Measurements from ENCODE around the gene FITM2. TPM values are rescaled to one million over a fixed set of nuclear protein-coding genes. Genes with fewer than 3 reads are reported as not detected.
"Not testable (repeated sequence)": the region's sequence is repeated elsewhere in the genome, so short reads cannot be mapped to it uniquely, and the experiment has no call there.

The FITM2 gene
- polyA plus RNA-seq, 2 of the 4 experiments (the other 2 are of a cell fraction) = 13.1 to 15.4 TPM

DNA sequence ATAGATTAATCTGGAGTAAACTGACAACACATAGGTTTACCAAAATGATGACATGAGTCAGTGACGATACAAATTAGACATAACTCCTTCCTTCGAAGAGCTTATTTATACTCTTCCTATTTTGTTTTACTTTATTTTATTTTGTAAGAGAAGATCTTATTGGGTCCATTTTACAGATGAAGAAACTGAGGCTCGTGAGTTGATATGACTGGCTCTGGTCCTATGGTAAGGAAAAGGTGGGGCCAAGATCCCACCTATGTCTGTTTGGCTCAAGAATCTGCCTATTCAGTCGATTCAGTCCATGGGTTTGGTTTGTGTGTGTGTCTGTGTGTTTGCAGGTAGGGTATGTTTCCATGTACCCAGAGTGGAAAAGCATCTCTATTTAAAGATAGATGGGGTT lies 17.4 kb upstream of the FITM2 start (continued):
- TF ChIP-seq, protein P1, sequence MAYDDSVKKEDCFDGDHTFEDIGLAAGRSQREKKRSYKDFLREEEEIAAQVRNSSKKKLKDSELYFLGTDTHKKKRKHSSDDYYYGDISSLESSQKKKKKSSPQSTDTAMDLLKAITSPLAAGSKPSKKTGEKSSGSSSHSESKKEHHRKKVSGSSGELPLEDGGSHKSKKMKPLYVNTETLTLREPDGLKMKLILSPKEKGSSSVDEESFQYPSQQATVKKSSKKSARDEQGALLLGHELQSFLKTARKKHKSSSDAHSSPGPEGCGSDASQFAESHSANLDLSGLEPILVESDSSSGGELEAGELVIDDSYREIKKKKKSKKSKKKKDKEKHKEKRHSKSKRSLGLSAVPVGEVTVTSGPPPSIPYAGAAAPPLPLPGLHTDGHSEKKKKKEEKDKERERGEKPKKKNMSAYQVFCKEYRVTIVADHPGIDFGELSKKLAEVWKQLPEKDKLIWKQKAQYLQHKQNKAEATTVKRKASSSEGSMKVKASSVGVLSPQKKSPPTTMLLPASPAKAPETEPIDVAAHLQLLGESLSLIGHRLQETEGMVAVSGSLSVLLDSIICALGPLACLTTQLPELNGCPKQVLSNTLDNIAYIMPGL (CRISPR knock-in tag; IDR thresholded peaks at IDR 0.05; ENCODE audit: borderline replicate concordance) = no peak
- TF ChIP-seq PHF8 (IDR thresholded peaks at IDR 0.05; ENCODE audit: borderline replicate concordance, low read depth) = no peak
- TF ChIP-seq HEYL (CRISPR knock-in tag; IDR thresholded peaks at IDR 0.05) = no peak

DNA sequence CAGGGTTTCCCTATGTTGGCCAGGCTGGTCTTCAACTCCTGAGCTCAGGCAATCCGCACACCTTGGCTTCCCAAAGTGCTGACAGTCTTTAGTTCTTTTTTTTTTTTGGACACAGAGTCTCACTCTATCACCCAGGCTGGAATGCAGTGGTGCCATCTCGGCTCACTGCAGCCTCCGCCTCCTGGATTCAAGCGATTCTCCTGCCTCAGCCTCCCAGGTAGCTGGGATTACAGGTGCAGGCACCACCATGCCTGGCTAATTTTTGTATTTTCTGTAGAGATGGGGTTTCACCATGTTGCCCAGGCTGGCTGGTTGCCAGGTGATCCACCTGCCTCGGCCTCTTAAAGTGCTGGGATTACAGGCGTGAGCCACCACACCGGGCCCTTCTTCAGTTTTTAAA lies 16.7 kb upstream of the FITM2 start:
- H3K27ac ChIP-seq; H3K4me2 ChIP-seq; ATAC-seq; DNase-seq (ENCODE audit: low read depth in 1 of 2, low spot score in 1 of 2); POLR2A ChIA-PET; H3K4me3 ChIP-seq; H3K9me3 ChIP-seq; FAIRE-seq: not testable (repeated sequence)
- peaks cover 14% of the 10 kb centered on the region for H3K4me1 ChIP-seq
- CTCF ChIA-PET = interaction anchor here (0.6 to 15.2 kb wide), 4 partner anchors 16 to 140 kb away, joined by 3 to 134 read pairs (median 54); partner anchors contain the start of gene FITM2
- 94% methylated on average over 7 of the region's 7 CpGs for WGBS (ENCODE audit: missing lambda C conversion rate)

DNA sequence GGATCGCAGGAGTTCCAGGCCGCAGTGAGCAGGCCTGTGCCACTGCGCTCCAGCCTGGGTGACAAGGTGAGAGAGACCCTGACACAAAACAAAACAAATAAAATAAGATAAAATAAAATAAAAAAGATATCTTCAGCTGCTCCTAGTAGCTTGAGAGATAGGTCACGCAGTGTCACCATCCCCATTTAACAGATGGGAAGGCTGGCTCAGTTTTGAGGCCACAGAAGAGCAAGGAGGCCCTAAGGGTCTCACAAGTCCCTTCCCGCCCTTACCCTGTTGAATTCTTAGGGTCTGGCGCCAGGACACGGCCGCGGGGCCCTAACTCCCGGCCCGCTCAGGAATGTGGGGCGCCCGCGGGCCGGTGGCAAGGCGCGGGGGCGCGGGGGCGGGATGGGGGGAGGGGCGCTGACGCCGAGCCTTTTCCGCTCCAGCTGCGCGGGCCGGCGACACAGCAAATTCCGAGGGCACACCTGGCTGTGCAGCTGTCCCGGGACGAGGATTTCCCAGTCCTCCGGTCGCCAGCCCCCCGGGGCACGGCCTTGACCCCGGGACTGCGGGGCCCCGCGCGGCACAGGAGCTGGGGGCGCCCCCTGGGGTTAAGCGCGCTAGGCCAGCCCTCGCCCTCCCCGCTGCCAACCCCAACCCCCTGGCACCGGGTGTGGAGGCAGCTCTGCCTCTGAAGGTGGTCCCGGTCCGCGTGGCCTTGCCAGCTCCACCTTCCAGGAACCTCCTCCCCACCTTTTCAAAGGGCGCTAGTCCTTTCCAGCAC lies 15.6 kb upstream of the FITM2 start:
- ATAC-seq (peak in 1 of 2 experiments; percentile 28; a peak in 1 of 6 replicates), DNase-seq (ENCODE audit: low read depth in 1 of 2, low spot score in 1 of 2) (no peak), FAIRE-seq (no peak)
- Histone ChIP-seq H3K4me1 (peaks cover 14% of the 10 kb centered on the region), H3K4me2 (peak overlapping the region; percentile 67), H3K9me3 (no peaks in the 10 kb centered on the region), H3K27ac (peak overlapping the region; percentile 61 to 78), H3K4me3 (peak overlapping the region; percentile 24)
- ChIA-PET POLR2A (interaction anchor here (0.6 kb wide), 1 partner anchor 674 kb away, joined by 5 read pairs; no protein-coding TSS in a partner anchor), CTCF (interaction anchor here (0.5 to 15.2 kb wide), 4 partner anchors 14 to 675 kb away, joined by 3 to 134 read pairs (median 54); partner anchors contain the start of gene FITM2)
- 60% methylated on average over 35 of the region's 50 CpGs for WGBS (ENCODE audit: missing lambda C conversion rate)
- TF ChIP-seq HOXA7 (CRISPR knock-in tag; IDR thresholded peaks at IDR 0.05) (no peak), EP300 (IDR thresholded peaks at IDR 0.05) (no peak), EHMT2 (IDR thresholded peaks at IDR 0.05; ENCODE audit: low read depth) (no peak), EHF (CRISPR knock-in tag; IDR thresholded peaks at IDR 0.05) (no peak), HOXB13 (CRISPR knock-in tag; IDR thresholded peaks at IDR 0.05; ENCODE audit: low read depth) (no peak), KDM5A (IDR thresholded peaks at IDR 0.05) (no peak), JUN (IDR thresholded peaks at IDR 0.05) (no peak), ESRRA (IDR thresholded peaks at IDR 0.05; ENCODE audit: borderline replicate concordance, low read length) (no peak), NR3C1 (IDR thresholded peaks at IDR 0.05) (no peak), NPAS2 (CRISPR knock-in tag; IDR thresholded peaks at IDR 0.05; ENCODE audit: borderline replicate concordance) (no peak), ZNF302 (CRISPR knock-in tag; IDR thresholded peaks at IDR 0.05) (no peak), ZFP36 (IDR thresholded peaks at IDR 0.05; ENCODE audit: borderline replicate concordance, partially characterized antibody) (no peak), PHF8 (IDR thresholded peaks at IDR 0.05; ENCODE audit: borderline replicate concordance, low read depth) (no peak), CBX2 (IDR thresholded peaks at IDR 0.05; ENCODE audit: borderline replicate concordance, low read depth) (no peak), MYC (IDR thresholded peaks at IDR 0.05; ENCODE audit: borderline replicate concordance, low read length) (no peak), RCOR1 (IDR thresholded peaks at IDR 0.05; ENCODE audit: low read depth, low read length) (no peak)
- TF ChIP-seq, protein P2, sequence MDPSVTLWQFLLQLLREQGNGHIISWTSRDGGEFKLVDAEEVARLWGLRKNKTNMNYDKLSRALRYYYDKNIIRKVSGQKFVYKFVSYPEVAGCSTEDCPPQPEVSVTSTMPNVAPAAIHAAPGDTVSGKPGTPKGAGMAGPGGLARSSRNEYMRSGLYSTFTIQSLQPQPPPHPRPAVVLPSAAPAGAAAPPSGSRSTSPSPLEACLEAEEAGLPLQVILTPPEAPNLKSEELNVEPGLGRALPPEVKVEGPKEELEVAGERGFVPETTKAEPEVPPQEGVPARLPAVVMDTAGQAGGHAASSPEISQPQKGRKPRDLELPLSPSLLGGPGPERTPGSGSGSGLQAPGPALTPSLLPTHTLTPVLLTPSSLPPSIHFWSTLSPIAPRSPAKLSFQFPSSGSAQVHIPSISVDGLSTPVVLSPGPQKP (IDR thresholded peaks at IDR 0.05; ENCODE audit: low read depth, low read length) = no peak
- TF ChIP-seq, protein P3, sequence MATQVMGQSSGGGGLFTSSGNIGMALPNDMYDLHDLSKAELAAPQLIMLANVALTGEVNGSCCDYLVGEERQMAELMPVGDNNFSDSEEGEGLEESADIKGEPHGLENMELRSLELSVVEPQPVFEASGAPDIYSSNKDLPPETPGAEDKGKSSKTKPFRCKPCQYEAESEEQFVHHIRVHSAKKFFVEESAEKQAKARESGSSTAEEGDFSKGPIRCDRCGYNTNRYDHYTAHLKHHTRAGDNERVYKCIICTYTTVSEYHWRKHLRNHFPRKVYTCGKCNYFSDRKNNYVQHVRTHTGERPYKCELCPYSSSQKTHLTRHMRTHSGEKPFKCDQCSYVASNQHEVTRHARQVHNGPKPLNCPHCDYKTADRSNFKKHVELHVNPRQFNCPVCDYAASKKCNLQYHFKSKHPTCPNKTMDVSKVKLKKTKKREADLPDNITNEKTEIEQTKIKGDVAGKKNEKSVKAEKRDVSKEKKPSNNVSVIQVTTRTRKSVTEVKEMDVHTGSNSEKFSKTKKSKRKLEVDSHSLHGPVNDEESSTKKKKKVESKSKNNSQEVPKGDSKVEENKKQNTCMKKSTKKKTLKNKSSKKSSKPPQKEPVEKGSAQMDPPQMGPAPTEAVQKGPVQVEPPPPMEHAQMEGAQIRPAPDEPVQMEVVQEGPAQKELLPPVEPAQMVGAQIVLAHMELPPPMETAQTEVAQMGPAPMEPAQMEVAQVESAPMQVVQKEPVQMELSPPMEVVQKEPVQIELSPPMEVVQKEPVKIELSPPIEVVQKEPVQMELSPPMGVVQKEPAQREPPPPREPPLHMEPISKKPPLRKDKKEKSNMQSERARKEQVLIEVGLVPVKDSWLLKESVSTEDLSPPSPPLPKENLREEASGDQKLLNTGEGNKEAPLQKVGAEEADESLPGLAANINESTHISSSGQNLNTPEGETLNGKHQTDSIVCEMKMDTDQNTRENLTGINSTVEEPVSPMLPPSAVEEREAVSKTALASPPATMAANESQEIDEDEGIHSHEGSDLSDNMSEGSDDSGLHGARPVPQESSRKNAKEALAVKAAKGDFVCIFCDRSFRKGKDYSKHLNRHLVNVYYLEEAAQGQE (IDR thresholded peaks at IDR 0.05) = no peak
- TF ChIP-seq, protein P4, sequence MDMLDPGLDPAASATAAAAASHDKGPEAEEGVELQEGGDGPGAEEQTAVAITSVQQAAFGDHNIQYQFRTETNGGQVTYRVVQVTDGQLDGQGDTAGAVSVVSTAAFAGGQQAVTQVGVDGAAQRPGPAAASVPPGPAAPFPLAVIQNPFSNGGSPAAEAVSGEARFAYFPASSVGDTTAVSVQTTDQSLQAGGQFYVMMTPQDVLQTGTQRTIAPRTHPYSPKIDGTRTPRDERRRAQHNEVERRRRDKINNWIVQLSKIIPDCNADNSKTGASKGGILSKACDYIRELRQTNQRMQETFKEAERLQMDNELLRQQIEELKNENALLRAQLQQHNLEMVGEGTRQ (IDR thresholded peaks at IDR 0.05) = no peak
- TF ChIP-seq, protein P5, sequence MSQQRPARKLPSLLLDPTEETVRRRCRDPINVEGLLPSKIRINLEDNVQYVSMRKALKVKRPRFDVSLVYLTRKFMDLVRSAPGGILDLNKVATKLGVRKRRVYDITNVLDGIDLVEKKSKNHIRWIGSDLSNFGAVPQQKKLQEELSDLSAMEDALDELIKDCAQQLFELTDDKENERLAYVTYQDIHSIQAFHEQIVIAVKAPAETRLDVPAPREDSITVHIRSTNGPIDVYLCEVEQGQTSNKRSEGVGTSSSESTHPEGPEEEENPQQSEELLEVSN (IDR thresholded peaks at IDR 0.05; ENCODE audit: borderline replicate concordance, low read depth) = no peak

All from A549 (cell line).